Inflammatory macrophage treated with lipopolysaccharide for 1 hour (primary cell): Measurements from ENCODE around the gene GATAD2B.
A peak's percentile ranks its signal among the peaks of the same experiment; 100 is the strongest.

ENCODE experiments used
- DNase-seq, 2 donors: peaks; one replicate each; pipeline ENCODE4 v3.0.0-alpha.2; 2020 to 2022

GATAD2B gene

GRCh38 chr1:153922972-153923925 is at the start of gene GATAD2B:
GATAD2B (minus strand) TSS chr1:153922972; CDS start chr1:153828347, 94,625 bp downstream.
- peak; percentile 100 for DNase-seq

DNA sequence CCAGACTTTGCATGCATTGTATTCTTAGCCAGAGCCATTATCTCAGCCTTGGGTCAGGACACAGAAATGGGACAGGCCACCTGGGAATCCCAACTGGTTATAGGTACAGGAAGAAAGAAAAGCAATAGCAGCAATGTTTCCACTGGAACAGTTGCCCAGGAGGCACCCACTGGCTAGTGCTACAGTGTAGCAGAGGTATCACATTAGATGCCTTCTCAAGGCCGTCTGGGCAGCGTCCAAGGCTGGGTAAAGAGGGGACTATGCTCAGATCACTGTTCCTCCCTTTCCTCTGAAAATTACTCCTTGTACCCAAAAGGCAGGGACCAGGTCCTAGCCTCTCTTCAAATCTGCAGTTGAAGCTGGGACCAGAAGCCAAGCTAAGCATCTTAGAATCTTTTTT is 47.6 kb upstream of the GATAD2B start:
- DNase-seq: no peak

DNA sequence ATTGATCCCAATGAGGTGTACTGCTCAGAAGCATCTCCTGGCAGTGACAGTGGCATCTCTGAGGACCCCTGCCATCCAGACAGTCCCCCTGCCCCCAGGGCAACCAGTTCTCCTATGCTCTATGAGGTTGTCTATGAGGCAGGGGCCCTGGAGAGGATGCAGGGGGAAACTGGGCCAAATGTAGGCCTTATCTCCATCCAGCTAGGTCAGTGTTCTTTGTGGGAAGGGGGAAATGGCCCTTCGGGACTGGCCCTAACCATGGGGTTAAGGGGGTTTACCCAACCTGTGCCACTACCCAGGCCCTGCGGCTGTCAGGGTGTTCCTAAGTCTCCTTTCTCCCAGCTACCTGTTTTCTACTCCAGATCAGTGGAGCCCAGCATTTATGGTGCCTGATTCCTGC is 46.2 kb upstream of the GATAD2B start:
- DNase-seq: no peak

DNA sequence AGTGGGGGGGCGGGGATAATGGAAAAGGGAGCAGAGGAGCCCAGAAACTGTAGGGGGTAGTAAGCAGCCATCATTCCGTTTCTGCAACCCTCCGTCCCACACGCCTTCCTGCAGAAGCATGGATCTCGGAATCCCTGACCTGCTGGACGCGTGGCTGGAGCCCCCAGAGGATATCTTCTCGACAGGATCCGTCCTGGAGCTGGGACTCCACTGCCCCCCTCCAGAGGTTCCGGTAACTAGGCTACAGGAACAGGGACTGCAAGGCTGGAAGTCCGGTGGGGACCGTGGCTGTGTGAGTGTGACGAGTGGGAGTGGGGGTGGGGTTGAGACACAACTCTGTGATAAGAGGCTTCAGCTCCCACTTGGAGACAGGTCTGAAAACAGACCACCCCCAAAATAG is 45.6 kb upstream of the GATAD2B start:
- no peak for DNase-seq

- DNase-seq: no peak
Observed at GRCh38 chr1:153968000-153968363, 45.2 kb upstream of the GATAD2B start.

GRCh38 chr1:153967107-153967999 is 44.6 kb upstream of the GATAD2B start, which contains the start of gene CREB3L4:
CREB3L4 (plus strand) TSS chr1:153967902; CDS start chr1:153968526, 624 bp downstream.
- DNase-seq: peak; percentile 94 to 95

GRCh38 chr1:153963850-153964331 is 41.1 kb upstream of the GATAD2B start:
- DNase-seq: no peak

GRCh38 chr1:153963030-153963849 is 40.5 kb upstream of the GATAD2B start, which contains the start of gene SLC39A1:
SLC39A1 (minus strand) TSS chr1:153963537; CDS start chr1:153962715, 822 bp downstream.
- DNase-seq: peak; percentile 95 to 98

DNA sequence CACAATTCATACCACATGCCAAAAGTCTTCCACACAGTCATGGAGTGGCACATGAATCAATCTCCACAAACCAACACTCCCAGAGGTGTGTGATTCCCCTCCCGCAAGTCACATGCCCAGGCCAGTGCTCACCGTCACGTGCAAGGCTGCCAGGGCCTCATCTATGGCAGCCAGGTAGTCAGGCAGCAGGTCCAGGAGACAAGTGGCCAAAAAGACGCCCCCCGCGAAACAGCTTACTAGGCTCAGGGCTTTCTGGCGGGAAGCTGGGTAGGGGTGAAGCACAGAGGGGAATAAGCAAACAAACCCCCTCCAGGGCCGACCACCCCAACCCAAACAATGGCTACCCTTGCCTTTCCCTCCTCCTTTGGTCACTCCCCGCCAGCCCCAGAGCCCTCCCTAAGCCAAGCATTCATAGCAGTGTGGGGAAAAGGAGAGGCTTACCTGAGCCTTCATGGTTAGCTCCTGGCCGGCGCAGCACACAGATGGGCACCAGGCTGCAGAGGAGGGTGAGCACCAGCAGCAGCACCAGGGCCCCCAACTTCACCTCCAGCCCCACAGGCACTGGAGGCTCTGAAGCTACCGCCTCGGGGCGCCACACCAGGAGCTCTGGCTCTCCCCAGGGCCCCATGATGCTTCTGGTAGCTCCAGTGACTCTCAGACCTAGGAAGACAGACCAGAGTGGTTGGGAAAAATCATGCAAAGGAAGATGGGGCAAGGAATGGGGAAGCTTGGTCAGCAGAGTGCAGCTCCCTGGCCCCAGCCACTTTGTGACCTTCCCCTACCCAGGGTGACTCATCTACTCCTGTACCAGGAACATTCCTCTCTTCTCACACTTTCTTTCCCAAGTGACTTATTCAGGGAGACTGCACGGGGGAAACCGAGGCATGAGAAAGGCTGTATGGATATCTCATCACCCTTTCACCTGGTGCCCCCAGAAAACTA is 39.6 kb upstream of the GATAD2B start:
- peak; percentile 71 to 74 for DNase-seq

GRCh38 chr1:153961421-153961820 is 38.6 kb upstream of the GATAD2B start:
- DNase-seq: no peak

GRCh38 chr1:153960206-153960605 is 37.4 kb upstream of the GATAD2B start:
- DNase-seq: no peak

GRCh38 chr1:153959454-153959853 is 36.7 kb upstream of the GATAD2B start:
- no peak for DNase-seq

- no peak for DNase-seq
Observed at GRCh38 chr1:153958961-153959260, 36.1 kb upstream of the GATAD2B start.

DNA sequence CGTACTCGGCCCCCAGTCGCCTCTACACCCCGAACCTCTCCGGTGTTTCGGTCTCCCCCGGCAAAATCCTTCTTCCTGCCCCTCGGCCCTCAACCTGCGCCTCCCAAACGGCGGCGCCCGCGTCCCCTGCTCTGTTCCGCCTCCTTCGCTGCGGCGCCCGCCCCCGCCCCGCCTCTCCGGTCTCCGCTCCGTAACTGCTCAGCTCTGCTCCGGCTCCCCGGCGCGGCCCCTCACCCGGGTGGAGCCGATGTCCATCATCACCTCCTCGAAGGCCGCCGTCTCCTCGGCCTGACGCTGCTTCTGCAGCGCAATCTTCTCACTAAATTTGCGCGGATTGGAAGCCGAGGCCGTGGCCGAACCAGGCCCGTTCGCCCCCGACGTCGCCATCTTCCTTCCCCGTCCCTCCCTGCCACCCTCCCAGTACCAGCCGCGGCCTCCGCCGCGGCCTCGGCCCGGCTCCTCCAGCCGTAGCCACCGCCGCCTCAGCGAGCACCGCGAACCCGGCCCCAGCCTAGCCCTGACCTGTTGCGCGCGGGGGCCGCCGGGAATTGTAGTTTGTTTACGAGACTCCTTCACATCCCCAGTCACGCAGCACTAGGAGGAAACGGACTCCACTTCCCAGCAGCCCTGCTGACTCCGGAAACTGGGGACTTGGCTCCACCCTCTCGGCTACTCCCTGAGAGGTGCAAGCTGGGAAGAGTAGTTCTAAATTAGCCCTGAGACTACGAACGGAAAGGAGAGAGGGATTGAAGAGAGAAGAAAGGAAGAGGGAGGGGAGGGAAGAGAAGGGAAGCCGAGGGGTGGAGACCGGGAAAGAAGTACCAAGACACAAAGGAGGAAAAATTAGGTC is 35.6 kb upstream of the GATAD2B start, which contains the start of gene CRTC2:
Gene CRTC2, minus strand, starts transcription at position 502 of the 850 bp plus-strand sequence. Its CDS starts 115 bp downstream, at position 387.
- DNase-seq: peak; percentile 97 to 98

DNA sequence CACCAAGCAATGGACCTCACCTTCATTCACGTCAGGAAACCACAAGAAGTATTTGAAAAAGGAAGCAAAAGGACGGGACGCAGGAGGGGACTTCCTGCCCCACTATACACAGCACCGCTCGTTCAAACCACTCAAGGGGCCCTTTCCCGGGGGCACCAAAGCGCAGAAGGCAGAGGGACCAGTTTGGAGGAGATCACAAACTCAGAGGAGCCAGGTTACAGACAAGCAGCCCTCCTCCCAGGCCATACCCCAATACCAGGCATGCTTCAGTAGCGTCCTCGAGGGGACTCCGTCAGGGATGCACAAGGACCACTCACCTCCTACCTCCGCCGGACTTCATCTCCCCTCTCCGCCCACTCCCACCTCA is 35.0 kb upstream of the GATAD2B start:
- peak; percentile 12 to 28 for DNase-seq

- no peak for DNase-seq
Observed at GRCh38 chr1:153956997-153957715, 34.4 kb upstream of the GATAD2B start.

DNA sequence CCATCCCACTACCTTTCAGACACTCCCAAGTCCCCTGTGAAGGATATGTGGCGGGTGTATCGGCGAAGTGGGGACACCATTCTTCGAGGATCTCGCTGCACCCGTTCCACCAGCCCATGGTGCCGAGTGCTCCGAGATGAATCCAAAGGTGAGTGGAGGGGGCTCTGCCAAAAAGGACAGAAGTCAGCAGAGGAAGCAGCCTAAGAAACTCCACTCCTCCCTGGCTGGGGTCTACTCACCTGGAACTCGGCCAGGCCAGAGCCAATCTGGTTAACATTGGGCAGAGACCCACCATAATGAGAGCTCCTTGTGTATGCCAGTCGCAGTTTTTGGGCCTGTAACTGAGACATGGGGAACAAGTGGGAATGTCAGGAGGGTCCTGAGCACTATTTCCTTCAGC is 32.1 kb upstream of the GATAD2B start:
- DNase-seq: no peak

DNA sequence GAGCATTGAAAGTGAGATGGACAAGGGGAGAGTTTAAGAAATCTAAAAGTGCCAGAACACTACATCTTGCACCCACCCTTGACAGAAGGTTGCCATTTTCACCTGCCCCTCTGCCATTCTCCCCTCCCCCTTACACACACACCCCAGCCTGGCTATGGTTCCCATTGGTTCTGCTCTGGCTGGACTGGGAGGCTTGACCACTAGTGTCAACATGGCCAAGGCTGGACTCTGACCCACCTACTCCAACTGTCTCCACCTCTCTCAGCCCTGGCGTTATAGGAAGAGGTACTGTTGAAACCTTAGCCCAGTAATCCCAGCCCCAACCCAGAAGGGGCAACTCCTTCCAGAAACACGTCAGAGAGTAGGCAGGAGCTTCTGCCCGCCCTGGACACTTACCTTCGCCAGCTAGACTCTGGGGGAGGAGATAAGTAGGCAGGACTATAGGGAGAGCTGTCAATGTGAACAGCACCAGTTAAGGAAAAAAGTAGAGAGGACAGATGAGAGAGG is 31.1 kb upstream of the GATAD2B start:
- no peak for DNase-seq

- DNase-seq: no peak
Observed at GRCh38 chr1:153951801-153952200, 29.0 kb upstream of the GATAD2B start.
